Stimulated activated CD4-positive, alpha-beta T cell treated with anti-CD3 and anti-CD28 coated beads, Interleukin-2, amount 100 ng/mL, for 24 hours (primary cell): Measurements from ENCODE around the gene ARMC7.

ENCODE experiments used
- DNase-seq, 2 donors: peaks; one replicate each; pipeline ENCODE4 v3.0.0-alpha.2; 2020

The ARMC7 gene

DNA sequence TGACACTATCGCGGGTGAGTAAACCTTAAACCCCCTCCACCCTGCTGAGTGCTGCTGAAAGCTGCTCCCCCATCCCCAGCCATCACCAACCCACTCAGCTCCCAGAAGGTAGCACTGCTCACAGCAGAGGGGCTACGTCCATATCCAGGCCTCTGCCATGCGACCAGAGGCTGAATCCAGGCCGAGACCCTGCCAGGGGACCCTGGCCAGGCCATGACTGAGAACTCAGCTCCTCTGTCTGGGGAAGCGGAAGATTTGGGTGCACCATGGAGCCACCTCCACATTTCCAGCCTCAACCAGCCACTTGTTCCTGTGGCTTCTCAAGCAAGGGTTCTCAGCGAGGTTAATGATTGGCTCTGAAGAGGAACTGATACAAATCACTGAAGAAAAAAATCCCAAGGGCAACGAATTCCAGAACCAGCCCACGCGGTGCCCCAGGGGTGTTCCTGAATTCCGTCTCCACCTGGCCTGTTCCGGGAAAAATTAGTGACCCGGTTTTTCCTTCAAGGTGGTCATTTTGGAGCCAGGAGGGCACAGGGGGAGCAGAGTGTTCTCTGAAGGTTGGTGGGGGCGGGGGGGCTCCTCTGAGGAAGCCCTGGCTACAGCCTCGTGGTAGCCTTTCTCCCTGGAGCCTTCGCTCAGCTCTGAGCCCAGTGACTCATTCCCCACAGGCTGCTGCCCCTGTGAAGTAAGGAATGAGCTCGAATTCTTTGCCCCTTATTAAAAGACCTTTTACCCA is 31.3 kb upstream of the ARMC7 start:
- no peak for DNase-seq

DNA sequence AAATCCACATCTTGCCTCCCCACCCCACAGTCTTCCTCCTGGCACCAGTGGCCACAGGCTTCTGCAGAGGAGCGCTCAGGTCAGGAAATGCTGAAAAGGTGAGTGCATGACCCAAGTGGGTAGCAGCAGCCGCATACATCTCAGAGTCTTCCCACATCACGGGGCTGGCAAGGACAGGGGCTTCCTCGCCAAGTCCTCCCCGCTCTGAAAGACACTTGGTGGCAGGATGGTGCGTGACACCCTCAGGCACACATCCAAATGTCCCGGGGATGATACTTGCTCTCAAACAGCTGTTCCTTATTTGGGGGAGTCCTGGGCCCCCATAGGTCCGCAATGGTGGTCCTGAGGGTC is 30.8 kb upstream of the ARMC7 start:
- no peak for DNase-seq

DNA sequence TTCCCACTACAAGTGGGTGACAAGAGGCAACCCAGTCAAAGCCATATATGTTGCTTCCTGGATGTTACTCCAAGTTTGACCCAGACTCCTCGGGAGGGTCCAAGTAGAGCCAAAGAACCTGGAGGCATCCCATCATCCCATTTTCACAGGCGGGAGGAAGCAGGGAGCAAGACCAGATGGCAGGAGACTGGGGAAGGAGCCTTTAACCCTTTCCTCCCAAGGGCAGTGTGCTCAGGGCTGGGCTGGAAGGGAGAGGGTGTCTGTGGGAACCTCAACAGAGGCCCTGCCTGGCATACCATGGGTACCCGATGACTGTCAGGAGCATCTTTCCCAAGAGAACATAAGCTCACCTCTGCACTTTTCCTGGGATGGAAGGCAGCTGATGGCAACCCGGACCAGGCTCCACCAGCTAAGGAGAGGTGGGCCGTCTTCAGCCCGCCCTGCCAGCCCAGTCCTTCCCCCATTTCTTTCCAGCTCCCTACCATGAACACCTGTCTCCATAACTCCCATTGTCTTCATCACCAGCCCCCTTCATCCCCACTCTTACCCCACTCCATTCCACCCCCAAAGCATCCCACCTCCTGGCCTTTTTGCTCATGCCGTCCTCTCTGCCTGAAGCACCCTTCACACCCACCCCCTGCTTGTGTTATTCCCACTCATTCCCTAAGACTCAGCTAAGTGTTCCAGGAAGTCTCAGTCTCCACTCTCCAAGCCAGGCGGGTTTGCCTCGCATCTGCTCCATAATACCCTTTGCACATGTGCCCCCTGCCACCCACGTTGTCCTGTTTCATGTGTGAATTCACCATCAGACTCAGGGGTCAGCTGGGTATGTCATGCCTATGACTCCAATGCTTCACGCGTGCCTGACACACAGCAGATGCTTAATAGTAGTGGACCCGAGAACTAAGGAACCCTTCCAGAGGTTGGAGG is 27.9 kb upstream of the ARMC7 start:
- DNase-seq = no peak

DNA sequence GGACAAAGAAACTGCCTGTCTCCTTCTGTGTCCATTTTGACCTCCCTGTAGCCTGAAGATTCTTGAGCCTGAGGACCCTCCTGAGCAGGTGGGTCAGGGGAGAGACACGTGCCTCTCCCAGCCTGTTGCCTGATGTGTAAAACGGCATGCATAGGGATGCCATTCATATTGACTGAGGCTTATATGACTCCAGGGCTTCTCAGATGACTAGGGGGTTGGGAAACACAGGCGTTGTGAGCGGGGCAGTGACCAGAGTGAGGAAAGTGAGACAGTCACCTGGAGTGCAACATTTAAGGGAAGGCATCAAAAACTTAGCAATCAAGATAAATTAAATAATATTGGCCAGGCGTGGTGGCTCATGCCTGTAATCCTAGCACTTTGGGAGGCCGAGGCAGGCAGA is 27.1 kb upstream of the ARMC7 start:
- DNase-seq = no peak

DNA sequence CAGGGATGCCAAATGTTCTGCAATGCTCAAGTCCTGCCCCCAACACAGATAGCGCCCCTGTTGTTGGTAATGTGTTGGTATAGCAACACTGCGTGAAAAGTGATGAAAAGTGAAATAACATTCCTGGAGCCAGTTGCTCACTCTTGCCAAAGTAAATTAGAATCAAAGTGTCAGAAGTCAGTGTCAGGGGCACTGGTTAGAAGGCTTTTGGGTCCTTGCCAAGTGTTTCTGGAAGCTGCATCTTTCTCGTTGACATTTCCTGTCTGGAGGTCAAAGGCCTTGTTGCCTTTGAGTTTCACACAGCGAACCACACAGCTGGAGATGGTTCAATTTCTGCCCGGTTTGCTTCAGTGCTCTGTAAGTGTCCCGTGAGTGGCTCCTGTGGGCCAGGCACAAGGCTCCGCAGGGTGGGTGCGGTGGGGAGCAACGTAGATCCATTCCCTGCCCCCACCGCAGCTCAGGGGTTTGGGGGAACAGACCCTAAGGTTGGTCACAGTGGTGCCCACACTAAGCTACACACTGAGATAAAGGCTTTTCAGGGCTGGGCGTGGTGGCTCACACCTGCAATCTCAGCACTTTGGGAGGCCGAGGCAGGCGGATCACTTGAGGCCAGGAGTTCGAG is 25.6 kb upstream of the ARMC7 start:
- no peak for DNase-seq

DNA sequence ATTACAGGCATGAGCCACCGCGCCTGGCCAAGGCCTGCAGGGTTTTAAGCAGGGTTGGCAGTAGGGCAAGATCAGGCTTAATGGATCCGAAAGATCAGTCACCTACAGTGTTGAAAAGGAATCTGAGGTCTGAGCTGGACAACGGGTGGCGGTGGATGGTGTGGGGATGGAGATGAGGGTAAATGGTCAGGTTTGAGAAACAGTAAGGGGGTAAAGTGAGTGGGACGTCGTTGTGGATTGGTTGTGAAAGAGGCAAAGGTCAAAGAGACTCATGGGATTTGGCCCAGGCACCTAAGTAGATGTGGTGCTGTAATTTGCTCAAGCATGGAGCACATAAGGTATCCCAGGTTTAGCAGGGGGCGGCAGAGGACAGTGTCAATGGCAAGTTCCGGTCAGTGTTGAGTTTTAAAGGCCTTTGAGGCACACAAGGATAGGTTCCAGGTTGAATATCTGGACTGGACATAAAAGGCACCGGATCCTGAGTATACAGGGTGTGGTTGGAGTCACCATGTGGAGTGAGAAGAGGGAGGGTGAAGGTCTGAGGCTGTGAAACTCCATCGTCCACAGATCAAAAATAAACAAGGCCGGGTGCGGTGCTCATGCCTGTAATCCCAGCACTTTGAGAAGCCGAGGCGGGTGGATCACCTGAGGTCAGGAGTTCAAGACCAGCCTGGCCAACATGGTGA is 23.1 kb upstream of the ARMC7 start:
- no peak for DNase-seq

DNA sequence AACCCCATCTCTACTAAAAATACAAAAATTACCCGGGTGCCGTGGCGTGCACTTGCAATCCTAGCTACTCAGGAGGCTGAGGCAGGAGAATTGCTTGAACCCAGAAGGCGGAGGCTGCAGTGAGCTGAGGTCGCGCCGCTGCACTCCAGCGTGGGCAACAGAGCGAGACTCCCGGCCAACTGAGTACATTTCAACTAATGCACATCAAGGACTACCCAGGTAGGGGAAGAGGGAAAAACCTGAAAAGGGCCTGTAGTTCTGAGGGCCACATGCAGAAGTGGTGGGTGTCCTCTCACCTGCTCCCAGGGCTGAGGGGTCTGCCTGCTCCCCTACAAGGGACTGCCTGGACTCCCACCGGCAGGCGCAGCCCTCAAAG is 22.6 kb upstream of the ARMC7 start:
- DNase-seq = no peak

DNA sequence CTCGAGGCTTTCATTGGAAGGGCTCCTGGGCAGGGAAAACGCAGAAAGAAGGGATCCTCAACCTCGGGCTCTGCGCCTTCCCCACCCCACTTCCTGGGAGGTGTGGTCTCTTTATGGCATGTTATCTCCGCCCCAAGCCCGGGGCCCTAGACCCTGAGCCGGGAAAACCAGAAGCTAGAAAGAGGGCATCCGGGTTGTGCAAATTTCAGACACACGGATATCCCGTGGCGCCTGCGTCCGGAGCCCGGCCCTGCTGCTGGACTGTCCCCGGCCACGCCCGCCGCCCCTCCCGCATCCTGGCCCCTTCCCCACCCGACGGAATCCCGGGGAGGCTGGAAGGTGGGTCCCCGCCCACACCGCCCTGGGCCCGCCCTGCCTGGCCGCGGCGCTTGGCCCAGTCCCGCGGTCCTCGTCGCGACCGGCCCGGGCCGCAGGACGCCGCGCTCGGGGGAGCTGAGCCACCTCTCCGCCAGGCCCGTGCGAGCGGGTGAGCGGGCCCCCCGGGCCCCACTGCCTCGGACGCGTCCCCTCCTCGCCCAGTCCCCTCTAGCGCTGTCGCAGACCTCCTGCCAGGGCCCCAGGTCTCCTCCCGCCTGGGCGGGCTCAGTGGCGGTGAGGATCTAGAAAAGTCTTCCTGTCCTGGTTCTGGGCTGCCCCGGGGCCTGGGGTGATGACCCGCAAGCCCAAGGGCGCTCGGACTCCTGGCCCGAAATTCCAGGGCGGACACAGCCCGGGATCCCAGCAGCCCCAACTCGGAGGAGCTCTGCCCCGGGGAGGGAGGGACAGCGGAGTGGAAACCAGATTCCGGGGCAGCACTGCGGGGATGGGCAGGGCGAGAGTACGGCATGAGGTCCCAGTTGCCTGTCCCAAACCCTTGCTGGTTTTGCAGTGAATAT is 22.0 kb upstream of the ARMC7 start, which contains the start of gene SLC16A5:
TSS of gene SLC16A5 (plus strand) at position 397 of the 896 bp plus-strand sequence. CDS start 5,683 bp downstream, outside the sequence.
- peak; percentile 46 to 62 for DNase-seq

DNA sequence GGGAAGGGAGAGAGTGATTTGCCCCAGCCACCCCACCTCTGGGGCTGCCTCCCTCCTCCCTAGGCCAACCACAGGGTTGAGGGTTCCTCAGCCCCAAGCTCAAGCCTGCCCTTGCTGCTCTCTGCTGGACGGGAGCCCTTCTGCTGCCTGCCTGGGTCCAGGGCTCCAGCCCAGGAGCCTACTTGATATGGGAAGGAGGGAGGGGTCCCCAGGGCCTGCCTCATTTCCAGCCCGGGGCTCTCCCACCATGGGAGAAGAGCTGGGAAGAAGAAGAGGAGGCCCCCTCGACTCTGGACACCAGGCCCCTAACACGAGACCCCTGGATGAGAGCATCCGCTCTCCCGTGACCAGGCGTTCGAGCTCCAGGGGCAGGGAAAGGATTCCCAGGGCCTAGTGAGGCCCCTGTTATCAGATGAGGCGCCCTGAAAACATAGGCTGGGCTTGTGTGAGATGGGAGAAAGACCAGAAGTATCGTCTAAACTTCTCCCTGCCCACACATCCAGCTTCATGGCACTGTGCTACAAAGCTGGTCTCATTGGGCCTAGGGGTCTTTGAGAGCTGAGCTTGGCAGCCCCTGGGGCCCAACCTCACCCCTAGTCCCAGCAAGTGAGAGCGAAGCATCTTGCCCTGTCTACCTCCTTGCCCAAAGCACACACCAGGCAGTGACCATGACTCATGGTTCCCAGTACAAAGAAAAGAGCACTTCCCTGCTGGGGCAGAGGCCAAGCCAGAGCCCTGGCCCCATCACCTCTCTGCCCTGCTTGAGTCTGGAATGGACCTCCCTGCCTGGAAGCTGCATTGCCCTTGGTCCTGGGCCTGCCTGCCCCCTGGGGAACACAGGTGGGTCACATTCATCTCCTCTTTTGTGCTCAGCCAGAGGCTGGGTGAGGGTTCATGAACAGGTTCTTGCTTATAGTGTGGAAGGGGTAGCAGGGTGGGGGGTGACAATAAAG is 21.0 kb upstream of the ARMC7 start:
- no peak for DNase-seq

DNA sequence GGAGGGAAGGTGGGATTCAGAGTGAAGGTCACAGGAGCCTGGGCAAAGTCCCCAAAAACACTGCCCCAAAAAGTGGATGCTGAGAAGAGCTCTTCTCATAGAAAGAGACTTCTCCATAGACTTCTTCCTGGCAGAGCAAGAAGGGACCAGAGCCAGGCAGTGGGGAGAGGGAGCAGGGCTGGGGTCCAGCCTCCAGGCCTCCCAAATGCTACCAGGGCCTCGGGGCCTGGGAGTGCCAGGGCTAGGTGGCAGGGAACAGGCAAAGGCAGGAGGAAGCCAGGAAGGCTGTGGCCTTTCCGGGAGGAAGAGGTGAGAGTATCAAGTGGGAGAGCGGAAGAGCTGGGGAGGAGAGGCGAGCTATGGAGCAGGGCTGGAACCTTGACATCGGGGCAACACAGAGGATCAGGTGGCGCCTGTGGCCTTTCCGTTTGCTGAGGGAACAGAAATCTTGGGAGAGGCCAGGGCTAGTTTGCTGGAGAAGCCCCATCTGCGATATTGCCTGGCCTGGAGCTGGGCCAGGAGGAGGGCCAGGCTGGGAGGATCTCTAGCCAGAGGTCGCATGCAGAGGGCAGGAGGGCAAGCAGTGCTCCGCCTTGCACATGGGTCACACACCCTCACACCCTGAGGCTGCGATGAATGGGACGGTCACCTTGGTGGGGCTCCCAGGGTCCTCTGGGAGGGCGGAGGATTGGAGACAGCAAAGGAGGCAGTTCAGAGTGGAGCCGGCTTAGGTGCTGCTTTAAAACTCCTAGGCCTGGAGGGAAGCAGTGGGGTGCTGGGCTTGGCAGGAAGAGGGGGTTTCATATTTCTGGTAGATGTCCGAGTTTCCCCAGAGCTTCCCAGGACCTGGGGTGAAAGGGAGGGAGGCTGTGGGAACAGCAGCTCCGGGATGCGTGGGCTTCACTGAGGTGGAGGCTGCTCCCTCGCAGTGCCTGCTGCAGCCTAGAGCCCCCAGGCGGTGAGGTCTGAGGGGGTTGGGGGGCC is 18.6 kb upstream of the ARMC7 start:
- DNase-seq = no peak

DNA sequence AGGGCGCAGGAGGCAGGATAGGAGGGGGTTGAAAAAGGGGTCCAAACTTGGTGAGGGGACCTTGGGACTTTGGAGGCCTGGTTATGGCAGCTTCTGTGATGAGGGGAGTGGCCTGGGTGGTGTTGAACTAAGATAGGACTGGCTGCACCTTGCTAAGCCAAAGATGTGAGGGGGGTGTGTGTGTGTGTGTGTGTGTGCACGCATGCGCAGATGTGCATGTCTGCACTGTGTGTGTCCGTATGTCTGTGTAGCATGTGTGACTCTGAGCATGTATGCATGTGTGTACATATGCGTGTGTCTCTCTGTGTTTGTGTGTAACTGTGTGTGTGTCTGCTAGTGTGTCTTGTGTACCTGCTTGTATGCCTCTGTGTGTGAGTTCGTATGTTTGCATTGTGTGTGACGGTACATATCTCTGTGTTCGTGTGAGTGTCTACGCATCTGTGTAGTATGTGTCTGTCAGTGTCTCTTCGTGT is 17.9 kb upstream of the ARMC7 start:
- DNase-seq = no peak

DNA sequence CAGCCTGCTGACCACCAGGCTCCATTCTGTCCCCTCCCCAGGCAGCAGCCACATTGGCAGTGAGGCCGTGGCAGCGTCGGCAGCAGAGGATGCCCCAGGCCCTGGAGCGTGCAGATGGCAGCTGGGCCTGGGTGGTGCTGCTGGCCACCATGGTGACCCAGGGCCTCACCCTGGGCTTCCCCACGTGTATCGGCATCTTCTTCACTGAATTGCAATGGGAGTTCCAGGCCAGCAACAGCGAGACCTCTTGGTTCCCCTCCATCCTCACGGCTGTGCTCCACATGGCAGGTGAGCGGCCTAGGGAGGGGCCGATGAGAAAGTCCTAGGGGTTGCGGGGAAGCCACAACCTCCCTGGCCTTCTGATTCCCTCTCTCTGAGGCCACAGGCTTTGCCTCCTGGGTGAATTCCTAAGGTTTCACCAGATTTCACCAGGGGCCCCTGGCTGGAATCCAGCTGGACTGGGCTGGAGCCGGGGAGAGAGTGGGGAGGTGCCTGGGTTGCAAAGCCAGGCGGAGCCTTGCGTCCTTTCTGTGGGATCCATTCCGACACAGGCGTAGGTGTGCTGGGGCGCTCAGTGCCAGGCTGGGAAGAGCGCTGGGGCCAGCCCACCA is 16.1 kb upstream of the ARMC7 start:
- DNase-seq = no peak

DNA sequence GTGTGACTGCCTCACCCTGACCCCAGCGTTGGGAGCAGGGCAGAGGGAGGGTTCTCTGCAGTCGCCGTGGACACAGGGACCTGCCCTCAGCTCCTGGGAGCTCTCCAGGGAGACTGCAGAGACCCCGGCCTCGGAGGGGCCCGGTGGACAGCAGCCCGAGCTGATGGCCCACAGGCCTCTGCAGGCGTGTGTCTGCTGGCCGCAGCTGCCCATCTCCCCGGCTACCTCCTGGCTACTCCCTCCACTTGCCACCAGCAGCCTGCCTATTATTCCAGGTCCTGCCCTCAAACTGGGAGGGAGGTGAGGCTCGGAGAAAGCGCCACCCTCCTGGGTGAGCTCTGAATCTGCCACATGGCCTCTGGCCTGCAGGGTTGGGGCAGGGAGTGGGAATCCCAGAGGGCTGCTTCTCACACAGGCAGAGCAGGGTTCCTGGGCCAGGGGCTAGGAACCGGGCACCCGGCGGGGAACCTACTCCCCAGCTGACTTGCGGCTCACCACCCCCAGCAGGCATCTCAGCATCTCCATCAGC is 14.8 kb upstream of the ARMC7 start:
- DNase-seq = no peak

DNA sequence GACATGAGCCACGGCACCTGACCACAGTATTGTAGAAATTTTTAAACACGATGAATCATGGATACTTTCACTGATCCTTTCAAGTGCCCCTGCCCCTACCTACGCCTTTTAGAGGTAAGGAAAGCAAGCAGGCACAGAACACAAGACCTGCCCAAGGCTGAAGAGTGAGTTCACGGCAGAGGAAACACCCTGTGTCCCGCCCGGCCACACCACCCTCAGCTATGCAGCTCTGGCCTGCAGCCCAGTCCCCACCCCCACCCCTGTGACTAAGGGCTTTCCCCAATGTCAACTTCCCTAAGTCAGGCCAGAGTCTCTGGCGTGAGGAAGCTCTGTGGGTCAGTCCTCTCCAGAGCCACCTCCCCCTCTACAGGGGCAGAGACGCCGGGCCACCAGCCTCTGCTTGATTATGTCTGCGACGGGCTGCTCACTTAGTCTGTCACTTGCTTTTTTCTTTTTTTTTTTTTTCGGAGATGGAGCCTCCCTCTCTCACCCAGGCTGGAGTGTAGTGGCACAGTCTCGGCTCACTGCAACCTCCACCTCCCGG is 13.6 kb upstream of the ARMC7 start:
- no peak for DNase-seq

DNA sequence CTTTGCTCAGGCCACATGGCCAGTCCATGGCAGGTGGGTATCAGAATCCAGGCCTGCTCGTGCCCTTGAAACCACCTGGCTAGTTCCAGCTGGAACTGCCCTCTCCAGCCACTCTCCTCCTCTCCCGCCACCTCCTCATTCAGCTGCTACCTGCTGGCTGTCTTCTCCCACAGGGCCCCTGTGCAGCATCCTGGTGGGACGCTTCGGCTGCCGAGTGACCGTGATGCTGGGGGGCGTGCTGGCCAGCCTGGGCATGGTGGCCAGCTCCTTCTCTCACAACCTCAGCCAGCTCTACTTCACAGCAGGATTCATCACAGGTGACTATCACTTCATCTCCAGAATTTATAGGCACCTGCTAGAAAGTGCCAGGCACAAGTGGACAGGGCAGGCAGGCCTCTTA is 11.9 kb upstream of the ARMC7 start:
- DNase-seq = no peak

DNA sequence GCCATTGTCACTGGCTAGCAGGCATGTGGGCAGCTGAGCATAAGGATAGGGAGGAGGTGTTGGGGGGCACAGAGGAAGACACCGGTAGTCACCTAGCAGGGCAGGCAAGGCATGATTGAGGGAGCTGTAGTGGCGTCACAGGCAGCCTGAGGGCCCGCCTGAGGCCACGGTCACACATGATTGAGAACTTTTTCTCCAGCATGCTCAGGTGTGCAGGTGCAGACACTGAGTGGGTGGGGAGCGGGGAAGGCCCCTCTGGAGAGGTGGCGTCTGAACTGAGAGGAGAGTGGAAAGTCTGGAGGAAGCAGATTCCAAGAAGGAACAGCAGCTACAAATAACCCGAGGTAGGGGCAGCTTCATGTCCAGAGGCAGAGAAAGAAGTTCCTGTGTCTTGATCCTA is 10.9 kb upstream of the ARMC7 start:
- DNase-seq = no peak

DNA sequence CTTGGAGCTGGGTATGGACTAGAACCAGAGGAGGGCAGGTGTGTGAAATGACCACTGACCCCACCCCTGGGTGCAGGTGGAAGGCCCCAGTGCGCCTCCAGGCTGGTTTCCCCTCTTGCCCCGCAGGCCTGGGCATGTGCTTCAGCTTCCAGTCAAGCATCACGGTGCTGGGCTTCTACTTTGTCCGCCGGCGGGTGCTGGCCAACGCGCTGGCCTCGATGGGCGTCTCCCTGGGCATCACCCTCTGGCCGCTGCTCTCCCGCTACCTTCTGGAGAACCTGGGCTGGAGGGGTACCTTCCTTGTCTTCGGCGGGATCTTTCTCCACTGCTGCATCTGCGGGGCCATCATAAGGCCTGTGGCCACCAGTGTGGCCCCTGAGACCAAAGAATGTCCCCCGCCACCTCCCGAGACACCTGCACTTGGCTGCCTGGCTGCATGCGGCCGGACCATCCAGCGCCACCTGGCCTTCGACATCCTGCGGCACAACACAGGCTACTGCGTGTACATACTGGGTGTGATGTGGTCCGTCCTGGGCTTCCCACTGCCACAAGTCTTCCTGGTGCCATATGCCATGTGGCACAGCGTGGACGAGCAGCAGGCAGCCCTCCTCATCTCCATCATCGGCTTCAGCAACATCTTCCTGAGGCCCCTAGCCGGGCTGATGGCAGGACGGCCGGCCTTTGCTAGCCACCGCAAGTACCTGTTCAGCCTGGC is 9.7 kb upstream of the ARMC7 start:
- DNase-seq = no peak

DNA sequence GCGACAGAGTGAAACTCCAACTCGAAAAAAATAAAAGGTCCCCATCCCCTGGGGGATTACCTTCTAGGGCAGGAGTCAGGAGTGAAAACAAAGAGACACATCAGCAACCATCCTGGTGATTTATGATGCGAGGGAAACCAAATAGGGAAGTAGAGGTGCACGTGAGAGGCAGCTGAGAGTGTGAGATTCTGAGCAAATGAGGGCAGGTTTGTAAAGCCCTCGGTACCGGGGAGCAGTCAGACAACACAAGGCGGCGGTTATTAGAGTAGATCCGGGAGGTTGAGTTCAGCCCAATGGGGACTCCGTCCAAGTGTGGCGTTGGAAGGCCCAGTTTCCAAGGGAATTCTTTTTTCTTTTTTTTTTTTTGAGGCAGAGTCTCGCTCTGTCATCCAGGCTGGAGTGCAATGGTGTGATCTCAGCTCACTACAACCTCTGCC is 7.4 kb upstream of the ARMC7 start:
- no peak for DNase-seq
